ENCODE data around the gene C20orf173. TPM values are rescaled to one million over a fixed set of nuclear protein-coding genes. Genes with fewer than 3 reads are reported as not detected.

Gene C20orf173
- total RNA-seq = not detected
- not detected for polyA plus RNA-seq (2013, experiment 1 of 2)
- not detected for polyA plus RNA-seq (2013, experiment 2 of 2)
- long read RNA-seq, experiment 1 = 0 reads
- long read RNA-seq, experiment 2 = 0 reads
- long read RNA-seq, experiment 3 = 0 reads
- long read RNA-seq, experiment 4 = 0 reads

- Histone ChIP-seq H3K9ac (ENCODE audit: extremely low read depth, low read length, poor library complexity, severe bottlenecking) (no peak within 1 kb of the TSS), H3K4me1 (ENCODE audit: control insufficient read depth, insufficient read depth, low read length) (no peaks in the 10 kb centered on the region), H3K27ac (ENCODE audit: low read depth, low read length) (no peak within 1 kb of the TSS), H3K4me3 (ENCODE audit: low read length) (no peak within 1 kb of the TSS), H3K27me3 (ENCODE audit: control insufficient read depth, insufficient read depth, low read length, poor library complexity, severe bottlenecking) (no peaks in the 10 kb centered on the region), H3K36me3 (ENCODE audit: control insufficient read depth, insufficient read depth, low read length) (no peaks in the 10 kb centered on the region), H3K9me3 (ENCODE audit: control insufficient read depth, low read length) (no peaks in the 10 kb centered on the region)
- Mint-ChIP-seq H3K27me3 (ENCODE audit: insufficient read depth) (no peaks in the 10 kb centered on the region), H3K4me3 (no peak within 1 kb of the TSS), H3K27ac (no peak within 1 kb of the TSS), H3K36me3 (ENCODE audit: low read depth) (no peaks in the 10 kb centered on the region), H3K4me1 (no peaks in the 10 kb centered on the region), H3K9me3 (peaks cover 14% of the 10 kb centered on the region)
- 92% methylated on average over 2 of the region's 2 CpGs; no CpG with 5 or more reads in 1 of the 2 experiments for WGBS, 2 experiments (ENCODE audit: insufficient coverage in 1 of 2, insufficient read length in 1 of 2)
- TF ChIP-seq CTCF (conservative IDR thresholded peaks at IDR 0.05) = no peak
- no peak for DNase-seq
Measured at GRCh38 chr20:35529552-35529951, at the start of gene C20orf173. TSS of gene C20orf173 (minus strand) at chr20:35529652. CDS start at chr20:35529373, 279 bp downstream.

GRCh38 chr20:35579196-35579595, 49.7 kb upstream of the C20orf173 start:
- H3K36me3 Mint-ChIP-seq (ENCODE audit: low read depth) = no peaks in the 10 kb centered on the region

GRCh38 chr20:35578469-35578868, 49.0 kb upstream of the C20orf173 start:
- no peaks in the 10 kb centered on the region for H3K36me3 Mint-ChIP-seq (ENCODE audit: low read depth)
- Histone ChIP-seq H3K27me3 (ENCODE audit: control insufficient read depth, insufficient read depth, low read length, poor library complexity, severe bottlenecking) (no peaks in the 10 kb centered on the region), H3K27ac (ENCODE audit: low read depth, low read length) (no peak overlapping the region), H3K36me3 (ENCODE audit: control insufficient read depth, insufficient read depth, low read length) (no peaks in the 10 kb centered on the region), H3K4me3 (ENCODE audit: low read length) (no peak overlapping the region), H3K9ac (ENCODE audit: extremely low read depth, low read length, poor library complexity, severe bottlenecking) (no peak overlapping the region), H3K4me1 (ENCODE audit: control insufficient read depth, insufficient read depth, low read length) (no peaks in the 10 kb centered on the region), H3K9me3 (ENCODE audit: control insufficient read depth, low read length) (no peaks in the 10 kb centered on the region)
- H3K4me3 Mint-ChIP-seq = no peak overlapping the region
- 90% methylated on average over 6 to 8 of the region's 8 CpGs for WGBS, 2 experiments (ENCODE audit: insufficient coverage in 1 of 2, insufficient read length in 1 of 2)
- no peak for DNase-seq
- peaks cover 4% of the 10 kb centered on the region for H3K9me3 Mint-ChIP-seq
- TF ChIP-seq CTCF (conservative IDR thresholded peaks at IDR 0.05) = no peak
- peaks cover 14% of the 10 kb centered on the region for H3K27me3 Mint-ChIP-seq (ENCODE audit: insufficient read depth)
- no peak overlapping the region for H3K27ac Mint-ChIP-seq
- no peaks in the 10 kb centered on the region for H3K4me1 Mint-ChIP-seq

More at GRCh38 chr20:35579196-35579595, 49.7 kb upstream of the C20orf173 start:
- Histone ChIP-seq H3K36me3 (ENCODE audit: control insufficient read depth, insufficient read depth, low read length) (no peaks in the 10 kb centered on the region), H3K27me3 (ENCODE audit: control insufficient read depth, insufficient read depth, low read length, poor library complexity, severe bottlenecking) (no peaks in the 10 kb centered on the region), H3K4me1 (ENCODE audit: control insufficient read depth, insufficient read depth, low read length) (no peaks in the 10 kb centered on the region), H3K27ac (ENCODE audit: low read depth, low read length) (no peak overlapping the region), H3K9ac (ENCODE audit: extremely low read depth, low read length, poor library complexity, severe bottlenecking) (no peak overlapping the region), H3K9me3 (ENCODE audit: control insufficient read depth, low read length) (no peaks in the 10 kb centered on the region), H3K4me3 (ENCODE audit: low read length) (no peak overlapping the region)
- H3K9me3 Mint-ChIP-seq = peaks cover 2% of the 10 kb centered on the region
- peaks cover 14% of the 10 kb centered on the region for H3K27me3 Mint-ChIP-seq (ENCODE audit: insufficient read depth)
- H3K4me1 Mint-ChIP-seq = no peaks in the 10 kb centered on the region
- no peak overlapping the region for H3K4me3 Mint-ChIP-seq
- WGBS, 2 experiments (ENCODE audit: insufficient coverage in 1 of 2, insufficient read length in 1 of 2) = 99 to 100% methylated on average over 3 to 6 of the region's 6 CpGs
- DNase-seq = no peak
- TF ChIP-seq CTCF (conservative IDR thresholded peaks at IDR 0.05) = no peak
- H3K27ac Mint-ChIP-seq = no peak overlapping the region
